Gastroesophageal sphincter (tissue), 3 donors: ENCODE results near the gene LYRM7.

Experiments
- EP300 ChIP-seq: sonication (generic); formaldehyde crosslinking; IDR thresholded peaks from one replicate; pipeline ENCODE4 v1.6.1; 2017; ENCODE audit warnings: antibody characterized with exemption, mild to moderate bottlenecking
- POLR2A ChIP-seq, 2 donors: fragments of 450-650 bp; IDR thresholded peaks; one replicate each; pipeline ENCODE4 v1.6.1; 2017; ENCODE audit warnings: antibody characterized with exemption in 2 of 2, mild to moderate bottlenecking in 2 of 2, moderate library complexity in 1 of 2
- POLR2AphosphoS5 ChIP-seq: sonication (generic); formaldehyde crosslinking; IDR thresholded peaks from one replicate; pipeline ENCODE4 v1.6.1; 2017; ENCODE audit warnings: antibody characterized with exemption
- TF ChIP-seq, protein P1 (sequence below), 4 experiments: fragments of 200-600 bp in 2 of 4; fragments of 450-650 bp in 2 of 4; sonication (generic) in 1 of 4; IDR thresholded peaks; one replicate each; pipeline ENCODE4 v1.5.1; 2017 to 2019; ENCODE audit warnings: antibody characterized with exemption in 4 of 4, mild to moderate bottlenecking in 2 of 4, moderate library complexity in 2 of 4

DNA sequence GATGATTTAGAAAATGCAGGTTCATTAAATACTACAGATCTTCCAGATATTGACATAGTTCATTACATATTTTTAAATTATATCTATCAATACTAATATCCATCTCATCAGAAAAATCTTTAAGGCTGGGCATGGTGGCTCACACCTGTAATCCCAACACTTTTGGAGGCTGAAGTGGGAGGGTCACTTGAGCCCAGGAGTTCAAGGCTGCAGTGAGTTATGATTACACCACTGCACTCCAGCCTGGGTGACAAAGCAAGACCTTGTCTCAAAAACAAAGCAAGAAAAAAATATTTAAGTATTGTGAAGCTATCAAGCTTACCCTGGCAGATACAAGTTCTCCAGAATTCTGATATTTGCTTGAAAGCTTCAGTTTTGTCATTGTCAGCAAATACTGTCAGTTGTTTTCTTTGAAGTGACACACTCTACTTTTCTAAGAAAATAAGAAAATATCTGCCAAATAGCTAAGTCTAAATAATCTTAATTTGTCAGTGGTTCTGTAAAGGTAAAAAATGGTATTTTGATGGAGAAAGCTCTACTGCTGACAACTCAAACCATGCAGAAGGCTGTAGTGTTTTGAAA, 14.9 kb downstream of the LYRM7 start:
- TF ChIP-seq, protein P1, sequence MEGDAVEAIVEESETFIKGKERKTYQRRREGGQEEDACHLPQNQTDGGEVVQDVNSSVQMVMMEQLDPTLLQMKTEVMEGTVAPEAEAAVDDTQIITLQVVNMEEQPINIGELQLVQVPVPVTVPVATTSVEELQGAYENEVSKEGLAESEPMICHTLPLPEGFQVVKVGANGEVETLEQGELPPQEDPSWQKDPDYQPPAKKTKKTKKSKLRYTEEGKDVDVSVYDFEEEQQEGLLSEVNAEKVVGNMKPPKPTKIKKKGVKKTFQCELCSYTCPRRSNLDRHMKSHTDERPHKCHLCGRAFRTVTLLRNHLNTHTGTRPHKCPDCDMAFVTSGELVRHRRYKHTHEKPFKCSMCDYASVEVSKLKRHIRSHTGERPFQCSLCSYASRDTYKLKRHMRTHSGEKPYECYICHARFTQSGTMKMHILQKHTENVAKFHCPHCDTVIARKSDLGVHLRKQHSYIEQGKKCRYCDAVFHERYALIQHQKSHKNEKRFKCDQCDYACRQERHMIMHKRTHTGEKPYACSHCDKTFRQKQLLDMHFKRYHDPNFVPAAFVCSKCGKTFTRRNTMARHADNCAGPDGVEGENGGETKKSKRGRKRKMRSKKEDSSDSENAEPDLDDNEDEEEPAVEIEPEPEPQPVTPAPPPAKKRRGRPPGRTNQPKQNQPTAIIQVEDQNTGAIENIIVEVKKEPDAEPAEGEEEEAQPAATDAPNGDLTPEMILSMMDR (IDR thresholded peaks at IDR 0.05) = no peak
- TF ChIP-seq POLR2AphosphoS5 (no peak), POLR2A (IDR thresholded peaks at IDR 0.05) (no peak), EP300 (no peak)
